GM12878 (cell line): ENCODE measurements around the gene RBMS1.

Experiments used
- CTCF ChIP-seq, 3 experiments: IDR thresholded peaks in 2 of 3; conservative IDR thresholded peaks in 1 of 3; 2 replicates each; pipeline ENCODE4 v1.5.1; 2011; ENCODE audit warnings: low read depth in 3 of 3, low read length in 3 of 3, mild to moderate bottlenecking in 3 of 3, control low read depth in 2 of 3, moderate library complexity in 2 of 3, inconsistent platforms in 1 of 3, mixed read lengths in 1 of 3; ENCODE audit not compliant: control insufficient read depth in 2 of 3, insufficient read depth in 1 of 3; ENCODE audit errors: extremely low read depth in 1 of 3
- EZH2 ChIP-seq: IDR thresholded peaks from 2 replicates; pipeline ENCODE4 v1.6.1; 2012; ENCODE audit warnings: low read depth, mild to moderate bottlenecking, control low read depth, inconsistent platforms, low read length, borderline replicate concordance; ENCODE audit not compliant: control insufficient read depth
- KAT2A ChIP-seq: conservative IDR thresholded peaks from 2 replicates; pipeline ENCODE4 v1.6.1; 2011; ENCODE audit warnings: low read depth, low read length; ENCODE audit not compliant: control insufficient read depth
- NFIC ChIP-seq: IDR thresholded peaks from 2 replicates; pipeline ENCODE4 v1.6.1; 2012; ENCODE audit warnings: low read depth, mild to moderate bottlenecking, inconsistent platforms, low read length, moderate library complexity
- POLR2A ChIP-seq: IDR thresholded peaks from 2 replicates; pipeline ENCODE4 v1.6.1; 2011; ENCODE audit warnings: low read depth, mild to moderate bottlenecking, low read length
- RELA ChIP-seq: fragments of 450-650 bp; IDR thresholded peaks from 2 replicates; pipeline ENCODE4 v1.8.0; 2014; ENCODE audit warnings: borderline replicate concordance; ENCODE audit not compliant: partially characterized antibody
- SREBF2 ChIP-seq: IDR thresholded peaks from 2 replicates; pipeline ENCODE4 v1.6.1; 2012; ENCODE audit warnings: mild to moderate bottlenecking, low read length
- TAF1 ChIP-seq: IDR thresholded peaks from 2 replicates; pipeline ENCODE4 v1.6.1; 2011; ENCODE audit warnings: mild to moderate bottlenecking, low read depth, low read length, borderline replicate concordance
- ZNF274 ChIP-seq: IDR thresholded peaks from one replicate; pipeline ENCODE4 v1.8.0; 2011; ENCODE audit not compliant: insufficient read length, insufficient read depth
- TF ChIP-seq, protein P1 (sequence below): fragments of 450-650 bp; IDR thresholded peaks from 2 replicates; pipeline ENCODE4 v1.6.1; 2018; ENCODE audit warnings: borderline replicate concordance, mild to moderate bottlenecking; ENCODE audit not compliant: partially characterized antibody
- TF ChIP-seq, protein P2 (sequence below): IDR thresholded peaks from 2 replicates; pipeline ENCODE4 v1.6.1; 2011; ENCODE audit warnings: borderline replicate concordance, low read depth, mild to moderate bottlenecking, moderate library complexity, mixed read lengths, low read length; ENCODE audit not compliant: insufficient read depth; ENCODE audit errors: extremely low read length

GRCh38 chr2:160257743-160258491 lies 235.7 kb downstream of the RBMS1 start:
- TF ChIP-seq ZNF274 (no peak), POLR2A (no peak), CTCF (IDR thresholded peaks at IDR 0.05 in 2 of 3, conservative IDR thresholded peaks at IDR 0.05 in 1 of 3; ENCODE audit: control insufficient read depth in 2 of 3, extremely low read depth in 1 of 3, insufficient read depth in 1 of 3, low read depth in 3 of 3, low read length in 3 of 3) (no peak), KAT2A (no peak), TAF1 (no peak), RELA (no peak), EZH2 (no peak), NFIC (no peak), SREBF2 (no peak)
- TF ChIP-seq, protein P1, sequence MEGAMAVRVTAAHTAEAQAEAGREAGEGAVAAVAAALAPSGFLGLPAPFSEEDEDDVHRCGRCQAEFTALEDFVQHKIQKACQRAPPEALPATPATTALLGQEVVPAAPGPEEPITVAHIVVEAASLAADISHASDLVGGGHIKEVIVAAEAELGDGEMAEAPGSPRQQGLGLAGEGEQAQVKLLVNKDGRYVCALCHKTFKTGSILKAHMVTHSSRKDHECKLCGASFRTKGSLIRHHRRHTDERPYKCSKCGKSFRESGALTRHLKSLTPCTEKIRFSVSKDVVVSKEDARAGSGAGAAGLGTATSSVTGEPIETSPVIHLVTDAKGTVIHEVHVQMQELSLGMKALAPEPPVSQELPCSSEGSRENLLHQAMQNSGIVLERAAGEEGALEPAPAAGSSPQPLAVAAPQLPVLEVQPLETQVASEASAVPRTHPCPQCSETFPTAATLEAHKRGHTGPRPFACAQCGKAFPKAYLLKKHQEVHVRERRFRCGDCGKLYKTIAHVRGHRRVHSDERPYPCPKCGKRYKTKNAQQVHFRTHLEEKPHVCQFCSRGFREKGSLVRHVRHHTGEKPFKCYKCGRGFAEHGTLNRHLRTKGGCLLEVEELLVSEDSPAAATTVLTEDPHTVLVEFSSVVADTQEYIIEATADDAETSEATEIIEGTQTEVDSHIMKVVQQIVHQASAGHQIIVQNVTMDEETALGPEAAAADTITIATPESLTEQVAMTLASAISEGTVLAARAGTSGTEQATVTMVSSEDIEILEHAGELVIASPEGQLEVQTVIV, result no peak
- TF ChIP-seq, protein P2, sequence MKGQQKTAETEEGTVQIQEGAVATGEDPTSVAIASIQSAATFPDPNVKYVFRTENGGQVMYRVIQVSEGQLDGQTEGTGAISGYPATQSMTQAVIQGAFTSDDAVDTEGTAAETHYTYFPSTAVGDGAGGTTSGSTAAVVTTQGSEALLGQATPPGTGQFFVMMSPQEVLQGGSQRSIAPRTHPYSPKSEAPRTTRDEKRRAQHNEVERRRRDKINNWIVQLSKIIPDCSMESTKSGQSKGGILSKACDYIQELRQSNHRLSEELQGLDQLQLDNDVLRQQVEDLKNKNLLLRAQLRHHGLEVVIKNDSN, result no peak
